ENCODE data around the gene PERCC1.

The PERCC1 gene

DNA sequence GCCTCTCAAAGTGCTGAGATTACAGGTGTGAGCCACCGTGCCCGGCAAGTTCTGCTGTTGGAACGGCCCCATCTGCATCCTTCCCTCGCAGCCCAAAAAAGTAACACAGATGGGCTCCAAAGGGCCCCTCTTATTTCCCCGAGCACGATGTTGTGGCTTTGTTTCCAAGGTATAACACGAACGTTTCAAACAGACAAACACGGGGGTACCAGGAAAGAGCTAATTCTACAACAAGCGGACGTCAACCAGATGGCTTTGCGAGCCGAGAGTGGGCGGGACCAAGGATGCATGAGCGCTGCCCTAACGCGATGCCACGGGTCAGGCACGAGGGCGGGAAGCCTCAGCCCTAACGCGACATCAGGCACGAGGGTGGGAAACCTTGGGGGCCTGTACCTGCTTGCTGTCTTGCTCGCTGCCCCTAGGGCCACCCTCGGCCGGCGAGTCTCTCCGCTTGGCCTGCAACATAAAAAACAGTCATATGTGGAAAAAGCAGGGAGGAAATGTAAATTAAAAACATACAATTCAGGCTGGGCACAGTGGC lies 40.6 kb upstream of the PERCC1 start:
- TF ChIP-seq, protein P1, sequence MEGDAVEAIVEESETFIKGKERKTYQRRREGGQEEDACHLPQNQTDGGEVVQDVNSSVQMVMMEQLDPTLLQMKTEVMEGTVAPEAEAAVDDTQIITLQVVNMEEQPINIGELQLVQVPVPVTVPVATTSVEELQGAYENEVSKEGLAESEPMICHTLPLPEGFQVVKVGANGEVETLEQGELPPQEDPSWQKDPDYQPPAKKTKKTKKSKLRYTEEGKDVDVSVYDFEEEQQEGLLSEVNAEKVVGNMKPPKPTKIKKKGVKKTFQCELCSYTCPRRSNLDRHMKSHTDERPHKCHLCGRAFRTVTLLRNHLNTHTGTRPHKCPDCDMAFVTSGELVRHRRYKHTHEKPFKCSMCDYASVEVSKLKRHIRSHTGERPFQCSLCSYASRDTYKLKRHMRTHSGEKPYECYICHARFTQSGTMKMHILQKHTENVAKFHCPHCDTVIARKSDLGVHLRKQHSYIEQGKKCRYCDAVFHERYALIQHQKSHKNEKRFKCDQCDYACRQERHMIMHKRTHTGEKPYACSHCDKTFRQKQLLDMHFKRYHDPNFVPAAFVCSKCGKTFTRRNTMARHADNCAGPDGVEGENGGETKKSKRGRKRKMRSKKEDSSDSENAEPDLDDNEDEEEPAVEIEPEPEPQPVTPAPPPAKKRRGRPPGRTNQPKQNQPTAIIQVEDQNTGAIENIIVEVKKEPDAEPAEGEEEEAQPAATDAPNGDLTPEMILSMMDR (IDR thresholded peaks at IDR 0.05), result no peak
- TF ChIP-seq ZFX (IDR thresholded peaks at IDR 0.05; ENCODE audit: borderline replicate concordance), result no peak
- H3K27ac ChIP-seq, result no peak overlapping the region

DNA sequence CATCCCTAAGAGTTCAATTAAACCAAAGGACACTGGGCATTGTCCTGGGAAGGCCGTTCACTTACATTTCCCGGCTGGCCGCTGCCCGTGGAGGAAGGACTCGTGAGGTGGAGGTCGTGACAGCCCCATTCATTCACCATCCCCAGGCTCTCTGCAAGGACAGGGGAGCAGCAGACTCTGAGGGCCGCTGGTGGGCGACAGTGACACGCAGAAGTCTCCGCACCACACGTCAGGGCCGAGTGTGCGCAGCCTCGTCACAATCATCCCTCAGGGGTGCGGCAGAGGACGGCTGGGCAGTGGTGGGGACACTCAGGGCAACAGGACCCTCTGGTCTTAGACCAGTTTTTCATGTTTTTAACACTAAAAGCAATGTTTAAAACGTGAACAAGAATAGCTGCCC lies 38.1 kb upstream of the PERCC1 start:
- TF ChIP-seq, protein P1 (IDR thresholded peaks at IDR 0.05), result no peak
- no peak for TF ChIP-seq ZFX (IDR thresholded peaks at IDR 0.05; ENCODE audit: borderline replicate concordance)
- H3K27ac ChIP-seq, result no peak overlapping the region

DNA sequence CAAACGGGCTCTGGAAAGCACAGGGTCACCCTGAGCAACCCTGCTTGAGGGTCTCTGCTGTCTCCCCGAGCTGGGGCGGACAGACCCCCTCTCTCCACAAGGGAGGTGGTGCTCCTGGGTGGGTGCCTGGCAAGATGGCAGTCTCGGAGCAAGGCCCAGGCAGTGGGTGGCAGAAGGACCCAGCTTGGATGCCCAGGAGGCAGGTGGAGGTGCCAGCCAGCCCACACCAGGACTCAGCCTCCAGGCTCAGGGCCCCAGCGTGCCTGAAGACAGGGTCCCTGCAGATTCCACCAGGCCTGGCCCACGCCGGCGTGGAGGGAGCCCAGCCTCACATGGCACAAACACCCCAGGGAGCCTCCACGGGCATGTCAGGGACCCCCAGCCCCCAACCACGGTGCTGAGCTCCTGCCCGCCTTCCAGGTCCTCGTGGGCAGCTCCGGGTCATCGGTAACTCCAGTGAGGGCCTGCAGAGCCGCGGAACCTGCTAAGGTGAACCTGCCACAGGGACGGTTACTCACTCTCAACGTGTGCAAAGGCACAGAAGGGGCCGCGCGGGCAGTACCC lies 37.2 kb upstream of the PERCC1 start:
- H3K27ac ChIP-seq, result no peak overlapping the region
- TF ChIP-seq, protein P1 (IDR thresholded peaks at IDR 0.05), result no peak
- TF ChIP-seq ZFX (IDR thresholded peaks at IDR 0.05; ENCODE audit: borderline replicate concordance), result no peak

DNA sequence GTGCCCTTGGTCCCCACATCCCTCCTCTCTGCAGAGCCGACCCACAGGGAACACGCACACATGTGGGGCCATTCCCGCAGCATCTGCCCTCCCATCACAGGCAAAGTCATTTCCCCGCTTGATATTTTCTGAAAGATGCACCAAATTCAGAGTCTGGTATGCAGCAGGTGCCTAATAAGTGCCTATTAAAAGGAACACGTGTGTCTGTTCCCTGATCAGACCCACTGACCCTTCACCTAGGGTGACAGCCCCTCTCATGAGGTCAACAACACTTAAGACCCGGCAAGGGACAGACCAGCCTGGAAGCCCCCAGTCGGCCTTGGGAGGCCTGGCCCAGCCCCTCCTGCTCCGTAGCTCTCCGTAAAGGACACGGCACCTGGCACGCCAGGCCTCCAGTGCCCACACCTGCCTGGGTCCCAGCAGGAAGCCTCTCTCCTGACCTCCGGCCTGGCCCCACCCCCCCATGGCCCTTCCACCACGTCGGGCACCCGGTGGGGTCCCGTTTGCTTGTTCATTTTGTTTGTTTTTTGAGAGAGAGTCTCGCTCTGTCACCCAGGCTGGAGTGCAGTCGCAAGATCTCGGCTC lies 36.4 kb upstream of the PERCC1 start:
- TF ChIP-seq, protein P1 (IDR thresholded peaks at IDR 0.05), result no peak
- no peak for TF ChIP-seq ZFX (IDR thresholded peaks at IDR 0.05; ENCODE audit: borderline replicate concordance)
- H3K27ac ChIP-seq, result no peak overlapping the region

DNA sequence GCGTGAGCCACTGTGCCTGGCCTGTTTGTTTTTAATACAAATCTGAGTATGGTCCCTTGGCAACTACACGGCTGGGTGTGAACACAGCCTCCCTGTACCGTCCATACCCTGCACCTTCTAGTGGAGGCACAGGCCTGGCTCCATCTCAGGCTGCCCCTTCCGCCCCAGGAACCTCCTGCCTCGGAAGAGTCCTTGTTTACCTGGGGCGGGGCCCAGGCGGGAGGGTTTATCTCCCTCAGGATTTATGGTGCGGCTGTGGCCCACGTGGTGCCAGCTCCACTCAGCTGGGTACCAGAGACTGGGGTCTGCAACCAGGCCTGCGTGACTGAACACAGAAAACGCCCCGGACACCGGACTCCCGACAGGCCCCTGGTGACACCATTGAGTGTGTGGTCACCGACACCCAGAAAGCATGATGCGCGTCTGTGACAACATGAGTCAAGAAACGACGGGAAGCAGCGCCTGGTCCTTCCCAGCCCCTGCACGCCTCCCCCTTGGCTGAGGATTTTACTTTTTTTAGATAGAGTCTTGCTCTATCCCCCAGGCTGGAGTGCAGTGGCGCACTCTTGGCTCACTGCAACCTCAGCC lies 35.3 kb upstream of the PERCC1 start:
- no peak overlapping the region for H3K27ac ChIP-seq

DNA sequence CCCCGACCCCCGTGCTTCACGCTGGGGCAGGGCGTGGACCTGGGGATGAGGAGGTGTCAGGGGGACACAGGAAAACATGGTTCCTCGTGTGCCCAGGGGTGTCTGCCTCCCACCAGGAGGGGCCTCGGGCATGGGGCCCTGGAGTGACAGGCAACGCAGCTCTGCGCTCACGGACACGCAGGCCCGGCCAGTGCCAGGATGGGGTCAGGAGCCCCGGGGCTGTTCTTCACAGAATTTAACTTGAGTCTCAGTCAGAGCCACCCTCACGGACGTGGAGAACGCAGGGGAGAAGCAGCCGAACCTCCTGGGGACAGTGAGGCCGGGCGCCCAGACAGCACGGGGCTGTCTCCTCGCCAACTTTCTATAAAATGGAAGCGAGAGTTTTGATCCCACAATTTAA lies 33.1 kb upstream of the PERCC1 start:
- no peak overlapping the region for H3K27ac ChIP-seq
- TF ChIP-seq, protein P1 (IDR thresholded peaks at IDR 0.05), result no peak
- TF ChIP-seq ZFX (IDR thresholded peaks at IDR 0.05; ENCODE audit: borderline replicate concordance), result no peak

More for the DNA sequence above, 35.3 kb upstream of the PERCC1 start:
- TF ChIP-seq ZFX (IDR thresholded peaks at IDR 0.05; ENCODE audit: borderline replicate concordance), result no peak
- TF ChIP-seq, protein P1 (IDR thresholded peaks at IDR 0.05), result no peak

DNA sequence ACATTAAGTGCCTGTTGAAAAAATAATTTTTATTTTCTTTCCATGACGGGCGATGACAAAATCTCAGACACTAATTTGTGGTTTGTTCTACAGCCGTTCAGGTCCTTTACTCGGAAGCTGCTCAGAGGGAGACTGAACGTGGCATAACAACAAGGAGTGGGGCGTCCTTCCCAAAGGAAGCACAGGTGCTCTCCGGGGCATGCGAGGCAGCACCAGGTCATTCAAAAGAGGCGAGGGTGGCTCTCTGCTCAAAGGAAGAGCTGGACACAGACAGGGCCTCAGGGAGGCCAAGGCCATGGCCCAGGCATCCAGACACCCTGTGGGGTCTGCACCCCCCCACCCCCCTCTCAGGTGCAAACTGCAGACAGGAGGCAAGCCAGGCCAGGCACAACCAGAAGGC lies 32.5 kb upstream of the PERCC1 start:
- no peak for TF ChIP-seq ZFX (IDR thresholded peaks at IDR 0.05; ENCODE audit: borderline replicate concordance)
- TF ChIP-seq, protein P1 (IDR thresholded peaks at IDR 0.05), result no peak

More for the DNA sequence above, 32.5 kb upstream of the PERCC1 start:
- no peak overlapping the region for H3K27ac ChIP-seq

Measured in 22Rv1 (cell line).